Lower lobe of right lung (tissue), 2 donors: ENCODE data around the gene PGBD4. TPM values are rescaled to one million over a fixed set of nuclear protein-coding genes. Genes with fewer than 3 reads are reported as not detected.

Experiments
- ATAC-seq, 2 donors: fragments of 200-7000 bp; cut with Tn5 transposase; one replicate each; pipeline ENCODE4 v1.9.1; 2020 to 2022; ENCODE audit warnings: mild to moderate bottlenecking in 2 of 2, moderate library complexity in 2 of 2
- DNase-seq: peaks from one replicate; pipeline ENCODE4 v3.0.0-alpha.2; 2020
- H3K27ac ChIP-seq: fragments of 200-600 bp; one replicate; pipeline ENCODE4 v1.8.0; 2022
- H3K27me3 ChIP-seq: fragments of 200-600 bp; one replicate; pipeline ENCODE4 v1.8.0; 2022; ENCODE audit warnings: low read depth
- H3K36me3 ChIP-seq: fragments of 200-600 bp; one replicate; pipeline ENCODE4 v1.8.0; 2022; ENCODE audit warnings: mild to moderate bottlenecking
- H3K4me1 ChIP-seq: fragments of 200-600 bp; one replicate; pipeline ENCODE4 v1.8.0; 2022
- H3K4me3 ChIP-seq: fragments of 200-600 bp; one replicate; pipeline ENCODE4 v1.8.0; 2022; ENCODE audit warnings: mild to moderate bottlenecking
- H3K9me3 ChIP-seq: fragments of 200-600 bp; one replicate; pipeline ENCODE4 v1.8.0; 2022
- intact Hi-C: fragments of 100-400 bp; cut with DNase I; formaldehyde crosslinking; loops from one replicate; pipeline ENCODE4 v1.11.0; 2022
- total RNA-seq: library from RNA; stranded (reverse); fragmentation: NEBNext Ultra II Directional; extraction: Animal tissue kit (Norgen Biotek cat#: 25700); gene quantifications from one replicate; pipeline ENCODE4 v1.2.1, GENCODE V29; 2021
- TF ChIP-seq, protein P1 (sequence below): fragments of 200-600 bp; IDR thresholded peaks from one replicate; pipeline ENCODE4 v1.8.0; 2022; ENCODE audit warnings: antibody characterized with exemption, mild to moderate bottlenecking
- donor health status: DM: no; HTN: yes; CAD: no; lungs with severe emphysema.

Gene PGBD4
- total RNA-seq, 1 donor from 2014 or later, result 1.5 TPM

DNA sequence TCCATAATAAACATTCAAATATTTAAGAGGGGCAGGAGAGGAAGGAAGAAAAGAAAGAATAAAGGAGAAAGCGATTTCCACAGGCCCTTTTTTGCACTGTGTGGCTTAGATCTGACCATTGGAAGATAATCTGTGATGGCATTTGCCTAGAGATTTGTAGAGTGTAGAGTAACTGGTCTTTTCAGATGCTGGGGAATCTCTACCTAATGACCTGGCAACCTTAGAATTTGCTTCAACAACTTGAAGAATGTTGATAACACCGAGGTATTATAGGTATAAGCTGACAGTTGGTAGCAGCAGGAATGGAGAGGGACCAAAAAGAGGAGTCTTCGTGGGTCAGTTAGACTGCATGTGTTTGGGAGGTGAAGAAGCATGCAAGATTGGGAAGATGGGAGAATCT lies 41.9 kb upstream of the PGBD4 start:
- intact Hi-C loops, result loop anchor here (10.0 kb wide), 1 partner anchor 155 kb away; the partner anchor contains the start of gene KATNBL1
- H3K9me3 ChIP-seq, result no peaks in the 10 kb centered on the region
- no peaks in the 10 kb centered on the region for H3K36me3 ChIP-seq
- TF ChIP-seq, protein P1, sequence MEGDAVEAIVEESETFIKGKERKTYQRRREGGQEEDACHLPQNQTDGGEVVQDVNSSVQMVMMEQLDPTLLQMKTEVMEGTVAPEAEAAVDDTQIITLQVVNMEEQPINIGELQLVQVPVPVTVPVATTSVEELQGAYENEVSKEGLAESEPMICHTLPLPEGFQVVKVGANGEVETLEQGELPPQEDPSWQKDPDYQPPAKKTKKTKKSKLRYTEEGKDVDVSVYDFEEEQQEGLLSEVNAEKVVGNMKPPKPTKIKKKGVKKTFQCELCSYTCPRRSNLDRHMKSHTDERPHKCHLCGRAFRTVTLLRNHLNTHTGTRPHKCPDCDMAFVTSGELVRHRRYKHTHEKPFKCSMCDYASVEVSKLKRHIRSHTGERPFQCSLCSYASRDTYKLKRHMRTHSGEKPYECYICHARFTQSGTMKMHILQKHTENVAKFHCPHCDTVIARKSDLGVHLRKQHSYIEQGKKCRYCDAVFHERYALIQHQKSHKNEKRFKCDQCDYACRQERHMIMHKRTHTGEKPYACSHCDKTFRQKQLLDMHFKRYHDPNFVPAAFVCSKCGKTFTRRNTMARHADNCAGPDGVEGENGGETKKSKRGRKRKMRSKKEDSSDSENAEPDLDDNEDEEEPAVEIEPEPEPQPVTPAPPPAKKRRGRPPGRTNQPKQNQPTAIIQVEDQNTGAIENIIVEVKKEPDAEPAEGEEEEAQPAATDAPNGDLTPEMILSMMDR, result no peak
- ATAC-seq, result no peak
- H3K27me3 ChIP-seq, result no peaks in the 10 kb centered on the region
- no peaks in the 10 kb centered on the region for H3K4me1 ChIP-seq
- no peak overlapping the region for H3K4me3 ChIP-seq
- no peak for DNase-seq
- no peak overlapping the region for H3K27ac ChIP-seq

DNA sequence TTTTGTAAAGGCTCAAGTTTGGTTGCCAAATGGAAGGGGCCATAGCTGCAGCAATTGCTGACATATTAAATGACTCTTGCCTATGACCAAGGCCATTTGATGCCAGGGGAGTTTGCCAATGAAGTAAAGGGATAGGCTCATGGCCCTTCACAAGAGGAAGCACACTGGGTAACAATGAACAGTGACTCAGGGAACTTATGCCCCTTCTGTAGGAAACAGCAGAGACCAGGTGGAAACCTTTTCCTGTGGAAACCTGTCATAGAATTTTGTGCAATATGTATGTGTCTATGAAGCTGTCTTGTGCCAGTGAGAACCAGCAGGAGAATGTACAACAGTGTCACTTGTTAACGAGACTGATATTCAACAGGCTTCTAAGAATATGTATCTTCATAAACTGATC lies 37.4 kb upstream of the PGBD4 start:
- no peaks in the 10 kb centered on the region for H3K36me3 ChIP-seq
- no peaks in the 10 kb centered on the region for H3K9me3 ChIP-seq
- no peak for DNase-seq
- no peak for ATAC-seq
- intact Hi-C loops, result loop anchor here (10.0 kb wide), 1 partner anchor 150 kb away; the partner anchor contains the start of gene KATNBL1
- no peak overlapping the region for H3K4me3 ChIP-seq
- TF ChIP-seq, protein P1, result no peak
- no peaks in the 10 kb centered on the region for H3K4me1 ChIP-seq
- H3K27me3 ChIP-seq, result no peaks in the 10 kb centered on the region
- H3K27ac ChIP-seq, result no peak overlapping the region

DNA sequence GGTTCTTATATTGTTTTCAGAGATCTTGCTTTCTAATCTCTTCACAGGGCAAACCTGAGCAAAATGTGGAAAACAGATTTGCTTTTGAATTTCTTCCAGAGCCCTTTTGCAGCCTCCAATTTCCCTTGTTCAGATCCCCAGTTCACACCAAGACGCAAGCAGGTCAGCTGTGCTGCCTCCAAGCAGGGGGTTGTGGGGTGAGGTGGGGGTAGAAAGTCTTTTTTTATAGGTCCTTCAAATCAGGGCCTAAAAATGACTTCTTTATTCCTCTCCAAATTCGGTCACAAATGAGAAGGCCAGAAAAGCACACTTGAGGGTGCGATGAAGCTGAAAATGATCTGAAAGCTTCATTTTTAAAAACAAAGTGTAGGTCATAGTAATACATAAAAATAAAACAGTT lies 36.6 kb upstream of the PGBD4 start:
- no peak overlapping the region for H3K27ac ChIP-seq
- no peak for DNase-seq
- H3K27me3 ChIP-seq, result no peaks in the 10 kb centered on the region
- no peaks in the 10 kb centered on the region for H3K9me3 ChIP-seq
- H3K4me1 ChIP-seq, result no peaks in the 10 kb centered on the region
- H3K36me3 ChIP-seq, result no peaks in the 10 kb centered on the region
- TF ChIP-seq, protein P1, result no peak
- intact Hi-C loops, result loop anchor here (10.0 kb wide), 1 partner anchor 150 kb away; the partner anchor contains the start of gene KATNBL1
- H3K4me3 ChIP-seq, result no peak overlapping the region
- ATAC-seq, result no peak

DNA sequence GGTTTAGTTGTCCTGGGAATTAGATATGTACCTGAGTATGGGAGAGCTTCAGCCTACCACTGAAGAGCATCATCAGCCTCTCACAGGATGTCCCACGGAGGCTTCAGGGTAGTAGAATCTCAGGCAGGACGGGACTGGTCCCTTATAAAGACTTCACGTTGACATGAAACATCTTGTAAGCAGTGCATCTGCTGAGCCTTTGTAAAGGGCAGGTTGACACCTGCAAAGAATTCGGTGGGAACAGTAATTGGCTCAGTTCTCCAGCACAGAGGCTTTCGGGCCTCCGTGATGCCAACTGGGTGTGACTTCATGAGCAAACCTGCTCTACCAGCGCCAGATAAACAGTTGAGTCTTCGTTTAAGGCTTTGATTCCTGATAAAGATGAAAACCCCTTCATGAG lies 35.9 kb upstream of the PGBD4 start:
- Histone ChIP-seq H3K27me3 (no peaks in the 10 kb centered on the region), H3K36me3 (no peaks in the 10 kb centered on the region), H3K9me3 (no peaks in the 10 kb centered on the region), H3K27ac (no peak overlapping the region), H3K4me3 (no peak overlapping the region), H3K4me1 (no peaks in the 10 kb centered on the region)
- TF ChIP-seq, protein P1, result no peak
- intact Hi-C loops, result loop anchor here (10.0 kb wide), 1 partner anchor 149 kb away; the partner anchor contains the start of gene KATNBL1
- DNase-seq, result no peak
- ATAC-seq, result no peak

DNA sequence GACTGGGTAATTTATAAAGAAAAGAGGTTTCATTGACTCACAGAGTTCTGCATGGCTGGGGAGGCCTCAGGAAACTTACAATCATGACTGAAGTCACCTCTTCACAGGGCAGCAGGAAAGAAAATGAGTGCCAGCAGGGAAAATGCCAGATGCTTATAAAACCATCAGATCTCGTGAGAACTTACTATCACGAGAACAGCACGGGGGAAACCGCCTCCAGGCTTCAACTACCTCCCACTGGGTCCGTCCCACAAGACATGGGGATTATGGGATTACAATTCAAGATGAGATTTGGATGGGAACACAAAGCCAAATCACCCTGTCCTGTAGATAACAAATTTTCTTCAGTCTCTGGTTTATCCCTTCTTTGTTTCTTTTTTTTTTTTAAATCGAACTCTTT lies 31.9 kb upstream of the PGBD4 start:
- no peak for ATAC-seq
- Histone ChIP-seq H3K4me3 (no peak overlapping the region), H3K36me3 (no peaks in the 10 kb centered on the region), H3K27ac (no peak overlapping the region), H3K4me1 (no peaks in the 10 kb centered on the region), H3K27me3 (no peaks in the 10 kb centered on the region), H3K9me3 (no peaks in the 10 kb centered on the region)
- DNase-seq, result no peak
- TF ChIP-seq, protein P1, result no peak
- intact Hi-C loops, result no loop called here
